ENCODE measurements around the gene PSMB3.

Gene PSMB3

GRCh38 chr17:38738686-38739085 is 13.9 kb upstream of the PSMB3 start:
- no peak for TF ChIP-seq CTCF (IDR thresholded peaks at IDR 0.05; ENCODE audit: low read depth, low read length)

GRCh38 chr17:38739305-38739704 is 13.2 kb upstream of the PSMB3 start:
- TF ChIP-seq CTCF (IDR thresholded peaks at IDR 0.05; ENCODE audit: low read depth, low read length) = no peak
- no peak for DNase-seq (ENCODE audit: extremely low read depth, low read depth)

More at GRCh38 chr17:38738686-38739085, 13.9 kb upstream of the PSMB3 start:
- DNase-seq (ENCODE audit: extremely low read depth, low read depth) = no peak

- TF ChIP-seq CTCF (IDR thresholded peaks at IDR 0.05; ENCODE audit: low read depth, low read length) = no peak
- no peak for DNase-seq (ENCODE audit: extremely low read depth, low read depth)
Observed at GRCh38 chr17:38740044-38740443, 12.5 kb upstream of the PSMB3 start.

- no peak for TF ChIP-seq CTCF (IDR thresholded peaks at IDR 0.05; ENCODE audit: low read depth, low read length)
- DNase-seq (ENCODE audit: extremely low read depth, low read depth) = no peak
Observed at GRCh38 chr17:38740806-38741205, 11.7 kb upstream of the PSMB3 start.

GRCh38 chr17:38741461-38741860 is 11.1 kb upstream of the PSMB3 start:
- no peak for TF ChIP-seq CTCF (IDR thresholded peaks at IDR 0.05; ENCODE audit: low read depth, low read length)
- DNase-seq (ENCODE audit: extremely low read depth, low read depth) = no peak

GRCh38 chr17:38741921-38742410 is 10.6 kb upstream of the PSMB3 start:
- TF ChIP-seq CTCF (IDR thresholded peaks at IDR 0.05; ENCODE audit: low read depth, low read length) = no peak
- no peak for DNase-seq (ENCODE audit: extremely low read depth, low read depth)

GRCh38 chr17:38742411-38743308 is 9.9 kb upstream of the PSMB3 start:
- DNase-seq (ENCODE audit: extremely low read depth, low read depth) = peak; percentile 70

More at GRCh38 chr17:38742411-38743308, 9.9 kb upstream of the PSMB3 start:
- no peak for TF ChIP-seq CTCF (IDR thresholded peaks at IDR 0.05; ENCODE audit: low read depth, low read length)
